ENCODE measurements around the gene GTF3A. TPM values are rescaled to one million over a fixed set of nuclear protein-coding genes. Genes with fewer than 3 reads are reported as not detected.
A peak's percentile ranks its signal among the peaks of the same experiment; 100 is the strongest.

The GTF3A gene
- total and polyA plus RNA-seq, 2 donors (not counting 3 experiments of a cell fraction or from before 2014, with no cell fraction given): 37.9 to 73.3 TPM

GRCh38 chr13:27406178-27406939, 18.1 kb upstream of the GTF3A start:
- intact Hi-C loops (cut with micrococcal nuclease) (loop anchor here (1.0 kb wide), 1 partner anchor 420 kb away; no protein-coding TSS in a partner anchor), dilution Hi-C loops (cut with MboI; ENCODE audit: extremely low pct_ligation_motif_present, low sequenced_read_pairs) (no loop called here)
- Histone ChIP-seq H4K20me1 (replicated peaks; ENCODE audit: control insufficient read depth, extremely low read depth, insufficient read depth, low read length) (no peaks in the 10 kb centered on the region), H2AFZ (ENCODE audit: low read depth, low read length) (no peak overlapping the region), H3K79me2 (ENCODE audit: control insufficient read depth, insufficient read depth, low read length) (no peaks in the 10 kb centered on the region), H3K4me3 (replicated peaks in 1 of 3; ENCODE audit: insufficient read depth in 1 of 3, low read depth in 1 of 3, low read length in 3 of 3) (no peak overlapping the region), H3K27me3 (ENCODE audit: control insufficient read depth in 2 of 2, insufficient read depth in 2 of 2, low read length in 2 of 2) (peaks cover 13 to 17% of the 10 kb centered on the region in 2 experiments), H3K9ac (replicated peaks; ENCODE audit: extremely low read depth, insufficient read depth, low read length) (no peak overlapping the region), H3K4me1 (ENCODE audit: control insufficient read depth, extremely low read depth, insufficient read depth, low read length) (no peaks in the 10 kb centered on the region), H3K4me2 (ENCODE audit: insufficient read depth, low read length) (no peak overlapping the region), H3K27ac (ENCODE audit: insufficient read depth, low read depth, low read length) (no peak overlapping the region), H3K9me3 (replicated peaks; ENCODE audit: control insufficient read depth, insufficient read depth, low read length) (no peaks in the 10 kb centered on the region), H3K9me1 (replicated peaks; ENCODE audit: control insufficient read depth, extremely low read depth, insufficient read depth, low read length) (no peaks in the 10 kb centered on the region), H3K36me3 (ENCODE audit: control insufficient read depth in 2 of 2, extremely low read depth in 1 of 2, insufficient read depth in 2 of 2, low read length in 2 of 2) (no peaks in the 10 kb centered on the region)
- no TSS peak for BruUV-seq (replicated peaks)
- TF ChIP-seq POLR2AphosphoS5 (IDR thresholded peaks at IDR 0.05; ENCODE audit: insufficient read depth, low read depth, low read length) (no peak), CTCF (IDR thresholded peaks at IDR 0.05; ENCODE audit: extremely low read depth in 1 of 2, insufficient read depth in 1 of 2, low read depth in 1 of 2, low read length in 2 of 2) (peak; percentile 31 to 42)
- CTCF ChIA-PET: interaction anchor here (0.6 to 2.9 kb wide), 10 partner anchors 19 to 578 kb away, joined by 3 to 32 read pairs (median 6); partner anchors contain the start of gene GTF3A
- DNase-seq (ENCODE audit: low read depth, low spot score) (peak; percentile 47), FAIRE-seq (peak; percentile 80)
- POLR2A ChIA-PET: no interaction called here

GRCh38 chr13:27408074-27408473, 16.3 kb upstream of the GTF3A start:
- H3K4me2 ChIP-seq (ENCODE audit: insufficient read depth, low read length): no peak overlapping the region
- DNase-seq (ENCODE audit: low read depth, low spot score): no peak
- H3K9ac ChIP-seq (replicated peaks; ENCODE audit: extremely low read depth, insufficient read depth, low read length): no peak overlapping the region
- FAIRE-seq: no peak
- H3K4me1 ChIP-seq (ENCODE audit: control insufficient read depth, extremely low read depth, insufficient read depth, low read length): no peaks in the 10 kb centered on the region
- no peaks in the 10 kb centered on the region for H3K36me3 ChIP-seq (ENCODE audit: control insufficient read depth in 2 of 2, extremely low read depth in 1 of 2, insufficient read depth in 2 of 2, low read length in 2 of 2)
- no peak overlapping the region for H3K4me3 ChIP-seq (replicated peaks in 1 of 3; ENCODE audit: insufficient read depth in 1 of 3, low read depth in 1 of 3, low read length in 3 of 3)
- TF ChIP-seq EZH2 (IDR thresholded peaks at IDR 0.05; ENCODE audit: borderline replicate concordance, low read depth, low read length, severe bottlenecking) (no peak), POLR2A (IDR thresholded peaks at IDR 0.05; ENCODE audit: low read depth, low read length) (no peak), POLR2AphosphoS5 (IDR thresholded peaks at IDR 0.05; ENCODE audit: insufficient read depth, low read depth, low read length) (no peak), FOS (IDR thresholded peaks at IDR 0.05; ENCODE audit: borderline replicate concordance, insufficient read depth, low read length) (no peak), JUN (IDR thresholded peaks at IDR 0.05; ENCODE audit: borderline replicate concordance, insufficient read depth, insufficient read length, low read depth) (no peak), MYC (IDR thresholded peaks at IDR 0.05; ENCODE audit: low read depth, low read length) (no peak), GATA2 (IDR thresholded peaks at IDR 0.05; ENCODE audit: insufficient read depth, insufficient read length, low read depth, low read length) (no peak), MAX (IDR thresholded peaks at IDR 0.05; ENCODE audit: insufficient read depth, insufficient read length) (no peak), CTCF (IDR thresholded peaks at IDR 0.05; ENCODE audit: extremely low read depth in 1 of 2, insufficient read depth in 1 of 2, low read depth in 1 of 2, low read length in 2 of 2) (no peak)
- no peaks in the 10 kb centered on the region for H3K9me3 ChIP-seq (replicated peaks; ENCODE audit: control insufficient read depth, insufficient read depth, low read length)
- dilution Hi-C loops (cut with MboI; ENCODE audit: extremely low pct_ligation_motif_present, low sequenced_read_pairs) (no loop called here), intact Hi-C loops (cut with micrococcal nuclease) (no loop called here)
- H4K20me1 ChIP-seq (replicated peaks; ENCODE audit: control insufficient read depth, extremely low read depth, insufficient read depth, low read length): no peaks in the 10 kb centered on the region
- no TSS peak for BruUV-seq (replicated peaks)
- no peak overlapping the region for H3K27ac ChIP-seq (ENCODE audit: insufficient read depth, low read depth, low read length)
- CTCF ChIA-PET: no interaction called here
- H3K79me2 ChIP-seq (ENCODE audit: control insufficient read depth, insufficient read depth, low read length): no peaks in the 10 kb centered on the region
- POLR2A ChIA-PET: no interaction called here
- no peak overlapping the region for H2AFZ ChIP-seq (ENCODE audit: low read depth, low read length)
- no peaks in the 10 kb centered on the region for H3K9me1 ChIP-seq (replicated peaks; ENCODE audit: control insufficient read depth, extremely low read depth, insufficient read depth, low read length)
- peaks cover 19% of the 10 kb centered on the region in 2 experiments for H3K27me3 ChIP-seq (ENCODE audit: control insufficient read depth in 2 of 2, insufficient read depth in 2 of 2, low read length in 2 of 2)
